Measurements from ENCODE around the gene CNKSR2.

DNA sequence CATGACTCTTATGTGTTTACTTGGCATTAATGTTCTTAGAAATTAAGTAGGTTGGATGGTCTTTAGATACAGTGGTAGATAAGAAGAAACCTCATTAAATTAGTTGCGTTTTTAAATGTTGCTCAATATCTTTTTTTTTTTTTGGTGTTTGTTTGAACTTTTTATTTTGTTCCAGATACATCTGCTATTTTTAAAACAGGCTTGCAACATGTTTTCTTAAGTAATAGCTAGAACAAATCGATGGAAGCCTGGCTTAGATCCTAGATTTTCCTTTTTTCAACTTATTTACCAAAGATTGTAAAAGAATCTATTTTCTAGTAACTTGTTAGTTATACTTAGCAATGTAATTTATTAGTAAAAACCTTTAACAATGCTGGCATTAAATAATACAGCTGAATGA is 9.3 kb downstream of the CNKSR2 start:
- TF ChIP-seq, protein P1, sequence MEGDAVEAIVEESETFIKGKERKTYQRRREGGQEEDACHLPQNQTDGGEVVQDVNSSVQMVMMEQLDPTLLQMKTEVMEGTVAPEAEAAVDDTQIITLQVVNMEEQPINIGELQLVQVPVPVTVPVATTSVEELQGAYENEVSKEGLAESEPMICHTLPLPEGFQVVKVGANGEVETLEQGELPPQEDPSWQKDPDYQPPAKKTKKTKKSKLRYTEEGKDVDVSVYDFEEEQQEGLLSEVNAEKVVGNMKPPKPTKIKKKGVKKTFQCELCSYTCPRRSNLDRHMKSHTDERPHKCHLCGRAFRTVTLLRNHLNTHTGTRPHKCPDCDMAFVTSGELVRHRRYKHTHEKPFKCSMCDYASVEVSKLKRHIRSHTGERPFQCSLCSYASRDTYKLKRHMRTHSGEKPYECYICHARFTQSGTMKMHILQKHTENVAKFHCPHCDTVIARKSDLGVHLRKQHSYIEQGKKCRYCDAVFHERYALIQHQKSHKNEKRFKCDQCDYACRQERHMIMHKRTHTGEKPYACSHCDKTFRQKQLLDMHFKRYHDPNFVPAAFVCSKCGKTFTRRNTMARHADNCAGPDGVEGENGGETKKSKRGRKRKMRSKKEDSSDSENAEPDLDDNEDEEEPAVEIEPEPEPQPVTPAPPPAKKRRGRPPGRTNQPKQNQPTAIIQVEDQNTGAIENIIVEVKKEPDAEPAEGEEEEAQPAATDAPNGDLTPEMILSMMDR (conservative IDR thresholded peaks at IDR 0.05; ENCODE audit: low read depth in 2 of 2): no peak
- TF ChIP-seq EZH2 (IDR thresholded peaks at IDR 0.05; ENCODE audit: low read depth, unreplicated experiment): no peak
- TF ChIP-seq, protein P2, sequence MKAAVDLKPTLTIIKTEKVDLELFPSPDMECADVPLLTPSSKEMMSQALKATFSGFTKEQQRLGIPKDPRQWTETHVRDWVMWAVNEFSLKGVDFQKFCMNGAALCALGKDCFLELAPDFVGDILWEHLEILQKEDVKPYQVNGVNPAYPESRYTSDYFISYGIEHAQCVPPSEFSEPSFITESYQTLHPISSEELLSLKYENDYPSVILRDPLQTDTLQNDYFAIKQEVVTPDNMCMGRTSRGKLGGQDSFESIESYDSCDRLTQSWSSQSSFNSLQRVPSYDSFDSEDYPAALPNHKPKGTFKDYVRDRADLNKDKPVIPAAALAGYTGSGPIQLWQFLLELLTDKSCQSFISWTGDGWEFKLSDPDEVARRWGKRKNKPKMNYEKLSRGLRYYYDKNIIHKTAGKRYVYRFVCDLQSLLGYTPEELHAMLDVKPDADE (IDR thresholded peaks at IDR 0.05): no peak
- TF ChIP-seq STAT1 (IDR thresholded peaks at IDR 0.05; ENCODE audit: unreplicated experiment): no peak
- TF ChIP-seq ZNF114 (CRISPR knock-in tag; IDR thresholded peaks at IDR 0.05): no peak
- no peak for TF ChIP-seq POLR2AphosphoS5 (IDR thresholded peaks at IDR 0.05; ENCODE audit: low read depth)
- TF ChIP-seq, protein P3, sequence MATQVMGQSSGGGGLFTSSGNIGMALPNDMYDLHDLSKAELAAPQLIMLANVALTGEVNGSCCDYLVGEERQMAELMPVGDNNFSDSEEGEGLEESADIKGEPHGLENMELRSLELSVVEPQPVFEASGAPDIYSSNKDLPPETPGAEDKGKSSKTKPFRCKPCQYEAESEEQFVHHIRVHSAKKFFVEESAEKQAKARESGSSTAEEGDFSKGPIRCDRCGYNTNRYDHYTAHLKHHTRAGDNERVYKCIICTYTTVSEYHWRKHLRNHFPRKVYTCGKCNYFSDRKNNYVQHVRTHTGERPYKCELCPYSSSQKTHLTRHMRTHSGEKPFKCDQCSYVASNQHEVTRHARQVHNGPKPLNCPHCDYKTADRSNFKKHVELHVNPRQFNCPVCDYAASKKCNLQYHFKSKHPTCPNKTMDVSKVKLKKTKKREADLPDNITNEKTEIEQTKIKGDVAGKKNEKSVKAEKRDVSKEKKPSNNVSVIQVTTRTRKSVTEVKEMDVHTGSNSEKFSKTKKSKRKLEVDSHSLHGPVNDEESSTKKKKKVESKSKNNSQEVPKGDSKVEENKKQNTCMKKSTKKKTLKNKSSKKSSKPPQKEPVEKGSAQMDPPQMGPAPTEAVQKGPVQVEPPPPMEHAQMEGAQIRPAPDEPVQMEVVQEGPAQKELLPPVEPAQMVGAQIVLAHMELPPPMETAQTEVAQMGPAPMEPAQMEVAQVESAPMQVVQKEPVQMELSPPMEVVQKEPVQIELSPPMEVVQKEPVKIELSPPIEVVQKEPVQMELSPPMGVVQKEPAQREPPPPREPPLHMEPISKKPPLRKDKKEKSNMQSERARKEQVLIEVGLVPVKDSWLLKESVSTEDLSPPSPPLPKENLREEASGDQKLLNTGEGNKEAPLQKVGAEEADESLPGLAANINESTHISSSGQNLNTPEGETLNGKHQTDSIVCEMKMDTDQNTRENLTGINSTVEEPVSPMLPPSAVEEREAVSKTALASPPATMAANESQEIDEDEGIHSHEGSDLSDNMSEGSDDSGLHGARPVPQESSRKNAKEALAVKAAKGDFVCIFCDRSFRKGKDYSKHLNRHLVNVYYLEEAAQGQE (IDR thresholded peaks at IDR 0.05; ENCODE audit: unreplicated experiment): no peak
